HEK293T (cell line): ENCODE data around the gene BMP6.

Experiments
- CTCF ChIA-PET: fragments of 350-600 bp; formaldehyde crosslinking; extraction: SDS; loops from one replicate; lab custom pipeline; 2021; ENCODE audit warnings: antibody characterized with exemption, inconsistent platforms; lab: Yijun Ruan, JAX
- POLR2A ChIA-PET: fragments of 350-600 bp; formaldehyde crosslinking; extraction: SDS; loops from one replicate; lab custom pipeline; 2020; ENCODE audit warnings: antibody characterized with exemption, inconsistent platforms; lab: Yijun Ruan, JAX
- DNase-seq: peaks from one replicate; pipeline ENCODE4 v3.0.0; 2012; ENCODE audit warnings: mixed read lengths; ENCODE audit errors: extremely low spot score
- ARNT ChIP-seq: fragments of 450-650 bp; IDR thresholded peaks from 2 replicates; pipeline ENCODE4 v1.6.1; 2017; ENCODE audit warnings: mild to moderate bottlenecking
- BHLHE40 ChIP-seq: fragments of 450-650 bp; IDR thresholded peaks from 2 replicates; pipeline ENCODE4 v1.6.1; 2016; ENCODE audit warnings: mild to moderate bottlenecking, moderate library complexity, borderline replicate concordance
- CTBP1 ChIP-seq: fragments of 450-650 bp; IDR thresholded peaks from 2 replicates; pipeline ENCODE4 v1.6.1; 2016; ENCODE audit warnings: borderline replicate concordance
- ELF4 ChIP-seq: fragments of 450-650 bp; IDR thresholded peaks from 2 replicates; pipeline ENCODE4 v1.6.1; 2017; ENCODE audit warnings: antibody characterized with exemption
- FOXA1 ChIP-seq: fragments of 450-650 bp; IDR thresholded peaks from 2 replicates; pipeline ENCODE4 v1.6.1; 2016; ENCODE audit warnings: mild to moderate bottlenecking
- FOXK2 ChIP-seq: fragments of 450-650 bp; IDR thresholded peaks from 2 replicates; pipeline ENCODE4 v1.6.1; 2016; ENCODE audit warnings: mild to moderate bottlenecking
- FOXM1 ChIP-seq: fragments of 450-650 bp; IDR thresholded peaks from 2 replicates; pipeline ENCODE4 v1.6.1; 2017; ENCODE audit warnings: mild to moderate bottlenecking, borderline replicate concordance
- HDGF ChIP-seq: fragments of 450-650 bp; IDR thresholded peaks from 2 replicates; pipeline ENCODE4 v1.6.1; 2017; ENCODE audit warnings: antibody characterized with exemption, borderline replicate concordance
- L3MBTL2 ChIP-seq: fragments of 450-650 bp; conservative IDR thresholded peaks from 2 replicates; pipeline ENCODE4 v1.6.1; 2016; ENCODE audit warnings: mild to moderate bottlenecking
- LEF1 ChIP-seq: fragments of 450-650 bp; IDR thresholded peaks from 2 replicates; pipeline ENCODE4 v1.6.1; 2017; ENCODE audit warnings: mild to moderate bottlenecking, borderline replicate concordance
- NFRKB ChIP-seq: fragments of 450-650 bp; IDR thresholded peaks from 2 replicates; pipeline ENCODE4 v1.6.1; 2016; ENCODE audit warnings: mild to moderate bottlenecking, moderate library complexity
- SP1 ChIP-seq: fragments of 450-650 bp; IDR thresholded peaks from 2 replicates; pipeline ENCODE4 v1.6.1; 2017
- SUZ12 ChIP-seq: fragments of 450-650 bp; IDR thresholded peaks from 2 replicates; pipeline ENCODE4 v1.6.1; 2016; ENCODE audit warnings: mild to moderate bottlenecking
- TARDBP ChIP-seq: fragments of 450-650 bp; IDR thresholded peaks from 2 replicates; pipeline ENCODE4 v1.6.1; 2016
- ZNF384 ChIP-seq: fragments of 450-650 bp; IDR thresholded peaks from 2 replicates; pipeline ENCODE4 v1.6.1; 2016
- TF ChIP-seq, protein P1 (sequence below): fragments of 450-650 bp; IDR thresholded peaks from 2 replicates; pipeline ENCODE4 v1.6.1; 2016

Gene BMP6

DNA sequence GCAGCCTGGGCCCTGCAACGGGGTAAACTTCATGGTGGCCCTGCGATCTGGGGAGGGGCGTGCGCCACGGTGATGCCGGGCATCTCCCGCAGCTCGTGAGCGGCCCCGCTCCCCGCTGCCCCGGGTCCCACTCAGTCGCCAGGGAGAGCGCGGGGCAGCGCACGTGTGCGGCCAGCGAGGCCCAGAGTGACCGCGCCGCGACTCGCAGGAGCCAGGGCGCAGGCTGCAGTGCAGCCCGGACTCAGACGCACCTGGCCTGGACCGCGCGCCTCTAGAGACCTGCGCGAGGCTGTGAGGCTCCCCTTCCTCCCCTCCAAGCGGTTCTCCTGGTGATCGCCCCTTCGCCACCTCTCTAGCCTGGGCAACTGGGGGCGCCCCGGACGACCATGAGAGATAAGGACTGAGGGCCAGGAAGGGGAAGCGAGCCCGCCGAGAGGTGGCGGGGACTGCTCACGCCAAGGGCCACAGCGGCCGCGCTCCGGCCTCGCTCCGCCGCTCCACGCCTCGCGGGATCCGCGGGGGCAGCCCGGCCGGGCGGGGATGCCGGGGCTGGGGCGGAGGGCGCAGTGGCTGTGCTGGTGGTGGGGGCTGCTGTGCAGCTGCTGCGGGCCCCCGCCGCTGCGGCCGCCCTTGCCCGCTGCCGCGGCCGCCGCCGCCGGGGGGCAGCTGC, 652 bp downstream of the BMP6 start:
- CTCF ChIA-PET = interaction anchor here (0.6 to 1.5 kb wide), 4 partner anchors 12 to 277 kb away, joined by 3 read pairs; no protein-coding TSS in a partner anchor
- TF ChIP-seq FOXM1 = no peak
- TF ChIP-seq HDGF = no peak
- TF ChIP-seq LEF1 = no peak
- TF ChIP-seq ZNF384 = no peak
- peak; percentile 40; the same call in 1 of the 2 replicates for TF ChIP-seq CTBP1
- TF ChIP-seq ARNT = no peak
- TF ChIP-seq SUZ12 = no peak
- TF ChIP-seq L3MBTL2 = peak; percentile 55; the same call in 1 of the 2 replicates
- no peak for TF ChIP-seq BHLHE40
- no peak for TF ChIP-seq SP1
- TF ChIP-seq, protein P1, sequence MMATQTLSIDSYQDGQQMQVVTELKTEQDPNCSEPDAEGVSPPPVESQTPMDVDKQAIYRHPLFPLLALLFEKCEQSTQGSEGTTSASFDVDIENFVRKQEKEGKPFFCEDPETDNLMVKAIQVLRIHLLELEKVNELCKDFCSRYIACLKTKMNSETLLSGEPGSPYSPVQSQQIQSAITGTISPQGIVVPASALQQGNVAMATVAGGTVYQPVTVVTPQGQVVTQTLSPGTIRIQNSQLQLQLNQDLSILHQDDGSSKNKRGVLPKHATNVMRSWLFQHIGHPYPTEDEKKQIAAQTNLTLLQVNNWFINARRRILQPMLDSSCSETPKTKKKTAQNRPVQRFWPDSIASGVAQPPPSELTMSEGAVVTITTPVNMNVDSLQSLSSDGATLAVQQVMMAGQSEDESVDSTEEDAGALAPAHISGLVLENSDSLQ = no peak
- TF ChIP-seq FOXA1 = no peak
- no peak for TF ChIP-seq NFRKB
- no peak for TF ChIP-seq ELF4
- no peak for TF ChIP-seq TARDBP
- TF ChIP-seq FOXK2 = no peak
- DNase-seq = peak; percentile 36
- POLR2A ChIA-PET = interaction anchor here (1.3 to 2.2 kb wide), 3 partner anchors 183 to 338 kb away, joined by 3 to 10 read pairs (median 4); partner anchors contain the start of gene BLOC1S5

DNA sequence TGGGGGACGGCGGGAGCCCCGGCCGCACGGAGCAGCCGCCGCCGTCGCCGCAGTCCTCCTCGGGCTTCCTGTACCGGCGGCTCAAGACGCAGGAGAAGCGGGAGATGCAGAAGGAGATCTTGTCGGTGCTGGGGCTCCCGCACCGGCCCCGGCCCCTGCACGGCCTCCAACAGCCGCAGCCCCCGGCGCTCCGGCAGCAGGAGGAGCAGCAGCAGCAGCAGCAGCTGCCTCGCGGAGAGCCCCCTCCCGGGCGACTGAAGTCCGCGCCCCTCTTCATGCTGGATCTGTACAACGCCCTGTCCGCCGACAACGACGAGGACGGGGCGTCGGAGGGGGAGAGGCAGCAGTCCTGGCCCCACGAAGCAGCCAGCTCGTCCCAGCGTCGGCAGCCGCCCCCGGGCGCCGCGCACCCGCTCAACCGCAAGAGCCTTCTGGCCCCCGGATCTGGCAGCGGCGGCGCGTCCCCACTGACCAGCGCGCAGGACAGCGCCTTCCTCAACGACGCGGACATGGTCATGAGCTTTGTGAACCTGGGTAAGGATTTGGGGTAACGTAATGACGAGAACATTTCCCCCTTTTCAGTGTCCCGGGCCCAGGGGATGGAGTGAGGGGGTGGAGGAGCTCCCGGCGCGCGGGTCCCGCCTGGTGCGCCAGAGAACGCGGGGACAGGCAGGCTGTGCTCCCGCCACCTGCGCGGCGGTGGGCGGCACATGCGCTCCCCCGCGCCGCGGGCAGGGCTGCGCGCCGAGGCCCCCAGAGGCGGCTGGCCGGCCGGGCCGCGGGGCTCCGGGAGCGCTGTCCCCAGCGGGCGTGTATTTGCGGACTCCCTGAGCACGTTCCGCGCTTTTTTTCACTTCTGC, 1.4 kb downstream of the BMP6 start:
- POLR2A ChIA-PET = interaction anchor here (1.6 to 2.2 kb wide), 2 partner anchors 182 to 337 kb away, joined by 4 to 10 read pairs; partner anchors contain the start of gene BLOC1S5
- peak; percentile 27 for DNase-seq
- 0 out of 2 replicates have a peak, but pooled peaks have one; percentile 28 for TF ChIP-seq FOXM1
- TF ChIP-seq L3MBTL2 = peak; percentile 69
- TF ChIP-seq HDGF = no peak
- CTCF ChIA-PET = interaction anchor here (0.5 to 1.5 kb wide), 4 partner anchors 11 to 276 kb away, joined by 3 read pairs; no protein-coding TSS in a partner anchor

DNA sequence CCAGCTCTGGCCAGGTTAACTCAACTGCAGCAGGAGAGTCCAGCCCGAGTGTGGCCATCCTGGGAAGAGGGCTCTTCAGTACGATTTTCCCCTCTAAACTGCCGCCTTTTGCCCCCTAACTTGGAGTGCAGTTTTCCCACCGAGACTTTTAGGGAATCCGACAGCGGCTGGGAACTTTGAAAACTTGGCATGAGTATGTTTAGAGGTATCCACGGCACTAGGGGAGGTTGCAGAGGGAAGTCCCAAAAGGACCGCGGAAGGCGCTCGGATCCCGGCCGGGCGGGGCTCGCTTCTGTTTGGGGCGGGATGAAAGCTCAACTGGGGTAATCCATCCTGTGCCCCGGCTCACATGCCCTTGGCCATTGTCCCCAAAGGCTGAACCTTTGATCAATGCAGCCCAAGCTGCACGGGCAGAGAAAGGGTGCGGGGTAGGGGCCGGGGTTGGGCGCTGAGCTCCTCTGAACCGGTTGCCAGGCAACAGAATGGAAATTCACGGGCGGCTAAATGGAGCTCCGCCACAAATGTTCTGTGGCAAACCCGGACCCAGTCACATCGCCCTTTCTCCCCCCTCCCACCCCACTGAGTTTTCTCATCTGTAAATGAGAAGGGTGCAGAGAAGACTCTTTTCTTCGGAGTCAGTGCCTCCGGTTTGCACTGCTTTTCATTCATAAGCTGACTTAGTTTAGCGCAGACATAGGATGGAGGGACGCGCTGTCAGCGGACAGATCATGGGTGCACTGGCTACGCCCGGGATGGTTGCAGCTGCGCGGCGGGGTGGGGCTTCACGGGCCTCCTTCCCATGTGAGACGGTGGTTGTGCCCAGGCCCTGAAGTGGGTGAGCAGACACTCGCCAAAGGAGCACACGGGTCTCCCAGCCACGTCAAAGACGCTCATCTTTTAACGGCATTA, 2.3 kb downstream of the BMP6 start:
- ChIA-PET CTCF (interaction anchor here (0.5 to 1.5 kb wide), 4 partner anchors 55 to 986 kb away, joined by 3 read pairs; no protein-coding TSS in a partner anchor), POLR2A (interaction anchor here (0.8 to 2.2 kb wide), 3 partner anchors 181 to 337 kb away, joined by 3 to 10 read pairs (median 4); partner anchors contain the start of gene BLOC1S5)
- TF ChIP-seq TARDBP (no peak), CTBP1 (no peak), ELF4 (no peak)
- peak; percentile 42 for DNase-seq

DNA sequence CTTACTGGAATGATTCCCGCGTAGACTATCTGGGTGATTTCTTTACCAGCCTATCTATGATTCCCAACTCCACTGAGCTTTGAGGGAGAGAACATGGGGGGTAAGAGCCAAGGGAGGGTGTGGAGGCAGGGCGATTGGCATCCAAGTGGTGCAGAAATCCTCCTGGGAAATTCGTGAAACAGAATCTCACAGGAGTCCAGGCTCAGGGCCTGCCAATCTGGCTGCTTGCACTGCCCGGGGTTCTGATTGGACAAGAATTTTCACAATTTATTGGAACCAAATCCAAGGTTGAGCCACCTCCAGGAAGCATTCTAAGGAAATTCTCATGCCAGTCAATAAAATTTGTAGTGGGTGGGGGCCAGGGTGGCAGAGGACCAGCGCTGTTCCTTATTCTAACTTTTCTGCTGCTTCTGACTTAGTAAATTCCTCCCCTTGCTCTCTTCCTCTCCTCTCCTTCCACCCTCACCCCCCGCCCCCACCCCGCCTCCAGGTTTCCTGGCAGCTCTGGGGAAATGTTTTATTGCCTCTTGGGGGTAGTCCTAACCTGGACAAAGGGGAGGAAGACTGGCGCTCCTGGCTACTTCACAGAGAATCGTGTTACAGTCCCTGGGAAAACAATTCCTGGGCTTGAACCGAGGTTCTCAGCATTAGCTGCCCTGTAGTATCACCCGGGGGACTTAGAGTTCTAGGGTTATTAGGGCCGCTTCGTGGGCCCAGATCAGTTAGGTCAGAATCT, 3.1 kb downstream of the BMP6 start:
- DNase-seq = no peak
- TF ChIP-seq, protein P1 = peak; percentile 69
- TF ChIP-seq BHLHE40 (no peak), NFRKB (no peak), SP1 (no peak)
- ChIA-PET CTCF (interaction anchor here (0.7 kb wide), 1 partner anchor 987 kb away, joined by 3 read pairs; no protein-coding TSS in a partner anchor), POLR2A (interaction anchor here (0.8 to 2.2 kb wide), 2 partner anchors 181 to 336 kb away, joined by 3 to 10 read pairs; no protein-coding TSS in a partner anchor)

DNA sequence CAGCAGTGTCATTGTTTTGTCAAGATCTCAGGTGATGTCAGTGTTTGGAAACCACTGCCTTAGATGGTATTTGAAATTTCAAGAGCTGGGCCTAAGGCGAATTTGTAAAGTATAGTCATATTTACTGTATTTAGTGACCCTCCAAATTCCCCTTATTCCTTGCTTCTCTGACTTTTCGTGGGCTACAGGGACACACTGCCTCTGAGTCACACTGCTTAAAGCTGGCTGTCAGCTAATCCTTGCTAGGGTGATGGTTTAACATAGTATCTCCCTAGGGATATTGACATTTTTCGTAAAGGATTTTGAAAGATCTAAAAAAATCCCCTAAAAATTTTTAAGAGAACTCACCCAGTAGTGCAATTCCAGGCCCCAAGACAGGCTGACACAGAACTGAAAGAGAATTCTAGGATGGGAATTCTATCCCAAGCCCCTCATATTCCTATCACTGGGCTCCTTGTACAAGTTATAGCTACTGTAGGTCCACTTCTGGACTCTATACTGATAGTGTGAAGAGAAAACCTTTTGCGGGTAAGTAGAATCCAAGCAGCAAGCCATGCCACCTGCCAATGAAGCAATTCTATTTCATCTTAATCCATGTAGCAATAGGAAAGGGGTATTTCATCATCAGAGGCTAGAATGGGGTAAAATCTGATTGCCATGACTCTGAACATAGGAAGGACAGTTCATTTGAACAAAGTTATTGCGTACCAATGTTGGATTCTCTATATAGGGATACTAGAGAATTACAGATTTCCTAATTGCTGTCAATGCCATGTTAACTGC, 4.3 kb downstream of the BMP6 start:
- POLR2A ChIA-PET = no interaction called here
- CTCF ChIA-PET = no interaction called here
- DNase-seq = no peak
- no peak for TF ChIP-seq LEF1
- TF ChIP-seq BHLHE40 = no peak
- no peak for TF ChIP-seq CTBP1
- TF ChIP-seq SP1 = no peak
- no peak for TF ChIP-seq L3MBTL2
- TF ChIP-seq FOXM1 = no peak
- no peak for TF ChIP-seq SUZ12
- TF ChIP-seq TARDBP = no peak
